Measurements from ENCODE around the gene KRTAP21-3. TPM values are rescaled to one million over a fixed set of nuclear protein-coding genes. Genes with fewer than 3 reads are reported as not detected.

Gene KRTAP21-3
- total RNA-seq, 2 donors from 2014 or later, result not detected

DNA sequence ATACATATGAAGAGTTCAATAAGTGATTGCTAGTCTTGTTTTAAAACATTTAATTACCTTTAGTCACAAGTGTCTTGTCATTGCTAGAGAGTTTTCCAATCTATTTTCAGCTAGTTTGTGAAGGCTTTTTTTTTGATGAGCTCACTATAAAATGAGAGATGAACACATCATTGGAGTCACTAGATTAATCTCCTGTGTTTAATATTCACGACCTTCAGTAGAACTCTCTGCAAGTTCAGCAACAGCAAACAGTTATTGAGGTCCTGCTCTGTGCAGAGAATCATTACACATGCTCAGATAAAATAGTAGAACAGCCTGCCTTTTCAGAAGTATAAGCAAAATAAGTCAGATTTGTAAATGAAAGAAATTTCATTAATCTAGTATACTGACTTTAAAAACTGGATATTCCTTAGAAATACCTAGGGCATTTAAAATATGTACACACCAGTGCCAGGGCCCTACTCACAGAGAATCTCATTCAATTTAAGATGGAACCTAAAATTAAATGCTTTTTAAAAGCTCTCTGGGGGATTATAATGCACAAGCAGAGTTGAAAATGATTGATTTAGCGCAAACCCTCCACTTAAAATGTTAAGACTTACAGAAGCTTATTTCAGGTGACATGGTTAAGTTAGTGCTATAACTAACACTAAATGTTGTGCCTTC lies 45.5 kb downstream of the KRTAP21-3 start:
- no peak for ATAC-seq
- no peak for DNase-seq
- intact Hi-C loops (cut with DNase I), result no loop called here

DNA sequence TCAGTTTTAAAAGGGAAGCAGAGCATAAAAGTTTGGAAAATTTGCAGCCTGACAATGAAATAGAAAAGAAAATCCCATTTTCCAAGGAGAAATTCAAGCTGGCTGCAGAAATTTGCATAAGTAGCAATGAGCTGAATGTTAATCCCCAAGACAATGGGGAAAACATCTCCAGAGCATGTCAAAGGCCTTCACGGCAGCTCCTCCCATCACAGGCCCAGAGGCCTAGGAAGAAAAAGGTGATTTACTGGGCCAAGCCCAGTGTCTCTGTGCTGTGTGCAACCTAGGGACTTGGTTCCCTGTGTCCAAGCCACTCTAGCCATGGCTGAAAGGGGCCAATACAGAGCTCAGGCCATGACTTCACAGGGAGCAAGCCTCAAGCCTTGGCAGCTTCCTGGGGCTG lies 49.8 kb downstream of the KRTAP21-3 start:
- no peak for ATAC-seq
- intact Hi-C loops (cut with DNase I), result no loop called here
- DNase-seq, result no peak

Other genes with a start within 250 kb of the KRTAP21-3 start
- not detected for gene KRTAP19-1, start 238.4 kb downstream of the KRTAP21-3 start, total RNA-seq
- gene KRTAP19-2, start 231.3 kb downstream of the KRTAP21-3 start, total RNA-seq, result not detected
- gene KRTAP19-3, start 226.8 kb downstream of the KRTAP21-3 start, total RNA-seq, result not detected
- not detected for gene KRTAP19-4, start 221.6 kb downstream of the KRTAP21-3 start, total RNA-seq
- gene KRTAP19-5, start 216.6 kb downstream of the KRTAP21-3 start, total RNA-seq, result not detected
- not detected for gene KRTAP19-6, start 176.9 kb downstream of the KRTAP21-3 start, total RNA-seq
- gene KRTAP19-7, start 157.5 kb downstream of the KRTAP21-3 start, total RNA-seq, result not detected
- not detected for gene KRTAP22-2, start 128.4 kb downstream of the KRTAP21-3 start, total RNA-seq
- gene KRTAP6-3, start 126.3 kb downstream of the KRTAP21-3 start, total RNA-seq, result not detected
- gene KRTAP6-2, start 119.9 kb downstream of the KRTAP21-3 start, total RNA-seq, result not detected
- gene KRTAP22-1, start 117.7 kb downstream of the KRTAP21-3 start, total RNA-seq, result not detected
- not detected for gene KRTAP6-1, start 104.8 kb downstream of the KRTAP21-3 start, total RNA-seq
- gene KRTAP20-1, start 102.4 kb downstream of the KRTAP21-3 start, total RNA-seq, result not detected
- gene KRTAP20-4, start 98.2 kb downstream of the KRTAP21-3 start, total RNA-seq, result not detected
- not detected for gene KRTAP20-2, start 83.6 kb downstream of the KRTAP21-3 start, total RNA-seq
- not detected for gene KRTAP20-3, start 75.9 kb downstream of the KRTAP21-3 start, total RNA-seq
- gene KRTAP21-2, start 28.5 kb upstream of the KRTAP21-3 start, total RNA-seq, result not detected
- not detected for gene KRTAP21-1, start 36.7 kb upstream of the KRTAP21-3 start, total RNA-seq
- not detected for gene KRTAP8-1, start 94.5 kb upstream of the KRTAP21-3 start, total RNA-seq
- not detected for gene KRTAP7-1, start 111.0 kb upstream of the KRTAP21-3 start, total RNA-seq
- gene KRTAP11-1, start 162.8 kb upstream of the KRTAP21-3 start, total RNA-seq, result not detected

All from left cardiac atrium (tissue), 4 donors.